GM19043 (cell line): ENCODE measurements around the gene DNAJC11.
"Not testable (repeated sequence)": the region's sequence is repeated elsewhere in the genome, so short reads cannot be mapped to it uniquely, and the experiment has no call there.

ENCODE experiments used
- ATAC-seq: cut with Tn5 transposase; IDR thresholded peaks from one replicate; pipeline ENCODE4 v1.9.1; 2021; ENCODE audit warnings: low read depth; ENCODE audit not compliant: unreplicated experiment

The DNAJC11 gene

GRCh38 chr1:6701437-6702153 is at the start of gene DNAJC11:
Gene DNAJC11, minus strand, starts transcription at chr1:6701816. Its CDS starts 16 bp downstream, at chr1:6701800.
- peak; percentile 86 for ATAC-seq

- ATAC-seq, result no peak
Measured at GRCh38 chr1:6750490-6750889, 48.9 kb upstream of the DNAJC11 start.

GRCh38 chr1:6747674-6748073 is 46.1 kb upstream of the DNAJC11 start:
- no peak for ATAC-seq

GRCh38 chr1:6745073-6745472 is 43.5 kb upstream of the DNAJC11 start:
- no peak for ATAC-seq

GRCh38 chr1:6743189-6744101 is 41.8 kb upstream of the DNAJC11 start:
- no peak for ATAC-seq

GRCh38 chr1:6742676-6743188 is 41.1 kb upstream of the DNAJC11 start:
- ATAC-seq, result not testable (repeated sequence)

- no peak for ATAC-seq
Measured at GRCh38 chr1:6738987-6739676, 37.5 kb upstream of the DNAJC11 start.

GRCh38 chr1:6732942-6733341 is 31.3 kb upstream of the DNAJC11 start:
- ATAC-seq, result no peak

- no peak for ATAC-seq
Measured at GRCh38 chr1:6731905-6732304, 30.3 kb upstream of the DNAJC11 start.

- ATAC-seq, result no peak
Measured at GRCh38 chr1:6730880-6731279, 29.3 kb upstream of the DNAJC11 start.

- no peak for ATAC-seq
Measured at GRCh38 chr1:6730473-6730872, 28.9 kb upstream of the DNAJC11 start.

GRCh38 chr1:6727535-6727934 is 25.9 kb upstream of the DNAJC11 start:
- ATAC-seq, result no peak

GRCh38 chr1:6726253-6726652 is 24.6 kb upstream of the DNAJC11 start:
- no peak for ATAC-seq

GRCh38 chr1:6724517-6725141 is 23.0 kb upstream of the DNAJC11 start:
- no peak for ATAC-seq

GRCh38 chr1:6723621-6724428 is 22.2 kb upstream of the DNAJC11 start:
- ATAC-seq, result no peak

GRCh38 chr1:6711174-6711573 is 9.6 kb upstream of the DNAJC11 start:
- no peak for ATAC-seq

GRCh38 chr1:6704746-6705145 is 3.1 kb upstream of the DNAJC11 start:
- no peak for ATAC-seq

GRCh38 chr1:6703016-6703415 is 1.4 kb upstream of the DNAJC11 start:
- ATAC-seq, result no peak

- ATAC-seq, result peak; percentile 3
Measured at GRCh38 chr1:6700853-6701436, 671 bp downstream of the DNAJC11 start.
